Measurements from ENCODE around the gene MIEF2.

DNA sequence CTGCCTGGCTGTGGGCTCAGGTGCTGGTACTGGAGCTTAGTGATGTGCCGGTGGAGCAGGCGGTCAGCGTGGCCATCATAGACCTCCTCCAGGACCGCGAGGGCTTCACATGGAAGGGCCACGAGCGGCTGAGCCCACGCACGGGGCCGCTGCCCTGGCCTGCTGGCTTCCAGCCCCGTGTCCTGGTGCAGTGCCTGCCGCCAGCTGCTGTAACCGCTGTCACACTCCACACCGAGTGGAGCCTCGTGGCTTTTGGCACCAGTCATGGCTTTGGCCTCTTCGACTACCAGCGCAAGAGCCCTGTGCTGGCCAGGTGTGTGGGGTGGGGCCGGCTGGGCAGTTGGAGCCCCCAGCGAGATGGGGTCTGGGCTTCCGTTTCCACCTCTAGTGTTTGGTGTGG is 23.0 kb upstream of the MIEF2 start:
- TF ChIP-seq CTCF (IDR thresholded peaks at IDR 0.05; ENCODE audit: insufficient read depth, low read length, poor library complexity, severe bottlenecking) (no peak), EZH2phosphoT487 (conservative IDR thresholded peaks at IDR 0.05; ENCODE audit: low read length) (no peak)
